Stomach (tissue), 4 donors: ENCODE results near the gene S100P.

ENCODE experiments used
- EP300 ChIP-seq: sonication (generic); formaldehyde crosslinking; IDR thresholded peaks from one replicate; pipeline ENCODE4 v1.6.1; 2017; ENCODE audit warnings: antibody characterized with exemption
- POLR2A ChIP-seq, 4 donors: fragments of 450-650 bp; IDR thresholded peaks; one replicate each; pipeline ENCODE4 v1.6.1; 2016; ENCODE audit warnings: antibody characterized with exemption in 4 of 4, control low read depth in 2 of 4, mild to moderate bottlenecking in 1 of 4, moderate library complexity in 1 of 4
- POLR2AphosphoS5 ChIP-seq, 3 donors: sonication (generic); formaldehyde crosslinking; IDR thresholded peaks; one replicate each; pipeline ENCODE4 v1.6.1; 2016; ENCODE audit warnings: antibody characterized with exemption in 3 of 3
- TF ChIP-seq, protein P1 (sequence below), 7 experiments: fragments of 450-650 bp in 4 of 7; fragments of 200-600 bp in 3 of 7; sonication (generic) in 3 of 7; IDR thresholded peaks; one replicate each; pipeline ENCODE4 v1.5.1; 2016 to 2019; ENCODE audit warnings: antibody characterized with exemption in 7 of 7, control low read depth in 2 of 7, mild to moderate bottlenecking in 1 of 7

DNA sequence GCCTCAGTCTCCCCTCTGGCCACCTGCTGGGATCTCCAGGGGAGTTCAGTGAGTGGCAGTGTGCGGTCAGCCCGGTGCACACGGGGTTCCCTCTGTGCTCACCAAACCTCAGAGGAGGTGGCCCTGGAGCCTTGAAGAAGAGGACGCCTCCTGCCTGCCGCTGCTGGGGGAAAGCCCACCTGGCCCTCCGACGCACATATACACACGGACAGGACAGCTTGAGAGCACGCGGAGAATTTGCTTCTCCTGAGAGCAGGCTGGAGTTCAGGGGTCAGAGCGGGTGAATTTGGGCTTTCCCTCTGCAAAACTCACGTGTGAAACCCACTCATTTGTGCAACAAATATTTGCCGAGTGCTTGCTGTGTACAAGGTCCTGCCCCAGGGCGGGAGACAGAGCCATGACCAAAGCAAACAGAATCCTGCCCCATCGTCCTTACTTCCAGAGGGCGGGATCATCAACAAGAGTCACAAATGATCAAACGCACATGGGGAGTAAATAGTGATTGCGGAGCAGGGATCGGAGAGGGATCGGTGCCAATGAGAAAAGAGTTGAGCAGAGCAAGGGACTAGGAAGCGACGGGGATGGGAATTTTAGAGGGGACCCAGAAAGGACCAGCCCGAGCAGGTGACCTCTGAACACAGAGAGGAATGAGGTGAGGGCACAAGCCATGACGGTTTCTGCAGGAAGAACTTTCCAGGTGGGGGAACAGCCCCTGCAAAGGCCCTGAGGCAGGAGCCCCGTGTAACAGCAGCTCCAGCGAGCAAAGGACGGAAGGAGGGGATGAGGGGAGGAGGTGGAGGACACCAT, 39.9 kb downstream of the S100P start:
- TF ChIP-seq, protein P1, sequence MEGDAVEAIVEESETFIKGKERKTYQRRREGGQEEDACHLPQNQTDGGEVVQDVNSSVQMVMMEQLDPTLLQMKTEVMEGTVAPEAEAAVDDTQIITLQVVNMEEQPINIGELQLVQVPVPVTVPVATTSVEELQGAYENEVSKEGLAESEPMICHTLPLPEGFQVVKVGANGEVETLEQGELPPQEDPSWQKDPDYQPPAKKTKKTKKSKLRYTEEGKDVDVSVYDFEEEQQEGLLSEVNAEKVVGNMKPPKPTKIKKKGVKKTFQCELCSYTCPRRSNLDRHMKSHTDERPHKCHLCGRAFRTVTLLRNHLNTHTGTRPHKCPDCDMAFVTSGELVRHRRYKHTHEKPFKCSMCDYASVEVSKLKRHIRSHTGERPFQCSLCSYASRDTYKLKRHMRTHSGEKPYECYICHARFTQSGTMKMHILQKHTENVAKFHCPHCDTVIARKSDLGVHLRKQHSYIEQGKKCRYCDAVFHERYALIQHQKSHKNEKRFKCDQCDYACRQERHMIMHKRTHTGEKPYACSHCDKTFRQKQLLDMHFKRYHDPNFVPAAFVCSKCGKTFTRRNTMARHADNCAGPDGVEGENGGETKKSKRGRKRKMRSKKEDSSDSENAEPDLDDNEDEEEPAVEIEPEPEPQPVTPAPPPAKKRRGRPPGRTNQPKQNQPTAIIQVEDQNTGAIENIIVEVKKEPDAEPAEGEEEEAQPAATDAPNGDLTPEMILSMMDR (IDR thresholded peaks at IDR 0.05): no peak
- TF ChIP-seq POLR2AphosphoS5 (IDR thresholded peaks at IDR 0.05) (no peak), EP300 (no peak), POLR2A (IDR thresholded peaks at IDR 0.05) (no peak)
